Measurements from ENCODE around the gene FAM171A1.

DNA sequence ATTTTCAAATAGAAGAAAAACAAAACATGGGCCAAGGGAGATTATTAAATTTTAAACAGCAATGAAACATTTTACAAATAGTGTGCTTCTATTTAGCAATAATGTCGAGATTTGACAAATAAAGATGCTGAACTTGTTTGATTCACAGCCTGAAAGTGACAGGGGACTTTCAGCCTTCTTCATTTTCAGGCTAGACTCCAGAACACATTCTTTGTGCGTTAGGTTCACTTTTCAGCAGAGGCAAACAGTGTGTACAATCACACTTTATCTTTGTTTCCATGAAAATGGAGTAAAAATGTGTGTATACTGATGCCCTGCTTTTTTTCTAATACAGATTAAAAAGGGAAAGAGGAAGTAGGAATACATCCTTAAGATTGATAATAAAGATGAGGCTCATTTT lies 35.6 kb downstream of the FAM171A1 start:
- no peak for TF ChIP-seq POLR2A (IDR thresholded peaks at IDR 0.05)
- TF ChIP-seq, protein P1, sequence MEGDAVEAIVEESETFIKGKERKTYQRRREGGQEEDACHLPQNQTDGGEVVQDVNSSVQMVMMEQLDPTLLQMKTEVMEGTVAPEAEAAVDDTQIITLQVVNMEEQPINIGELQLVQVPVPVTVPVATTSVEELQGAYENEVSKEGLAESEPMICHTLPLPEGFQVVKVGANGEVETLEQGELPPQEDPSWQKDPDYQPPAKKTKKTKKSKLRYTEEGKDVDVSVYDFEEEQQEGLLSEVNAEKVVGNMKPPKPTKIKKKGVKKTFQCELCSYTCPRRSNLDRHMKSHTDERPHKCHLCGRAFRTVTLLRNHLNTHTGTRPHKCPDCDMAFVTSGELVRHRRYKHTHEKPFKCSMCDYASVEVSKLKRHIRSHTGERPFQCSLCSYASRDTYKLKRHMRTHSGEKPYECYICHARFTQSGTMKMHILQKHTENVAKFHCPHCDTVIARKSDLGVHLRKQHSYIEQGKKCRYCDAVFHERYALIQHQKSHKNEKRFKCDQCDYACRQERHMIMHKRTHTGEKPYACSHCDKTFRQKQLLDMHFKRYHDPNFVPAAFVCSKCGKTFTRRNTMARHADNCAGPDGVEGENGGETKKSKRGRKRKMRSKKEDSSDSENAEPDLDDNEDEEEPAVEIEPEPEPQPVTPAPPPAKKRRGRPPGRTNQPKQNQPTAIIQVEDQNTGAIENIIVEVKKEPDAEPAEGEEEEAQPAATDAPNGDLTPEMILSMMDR (IDR thresholded peaks at IDR 0.05), result no peak

Data from body of pancreas (tissue), 4 donors.